ENCODE data around the gene BOLA1. TPM values are rescaled to one million over a fixed set of nuclear protein-coding genes. Genes with fewer than 3 reads are reported as not detected.
"Not testable (repeated sequence)": the region's sequence is repeated elsewhere in the genome, so short reads cannot be mapped to it uniquely, and the experiment has no call there.

The BOLA1 gene
- total and polyA plus RNA-seq, 8 donors: 11.4 to 20.1 (median 15.6) TPM

DNA sequence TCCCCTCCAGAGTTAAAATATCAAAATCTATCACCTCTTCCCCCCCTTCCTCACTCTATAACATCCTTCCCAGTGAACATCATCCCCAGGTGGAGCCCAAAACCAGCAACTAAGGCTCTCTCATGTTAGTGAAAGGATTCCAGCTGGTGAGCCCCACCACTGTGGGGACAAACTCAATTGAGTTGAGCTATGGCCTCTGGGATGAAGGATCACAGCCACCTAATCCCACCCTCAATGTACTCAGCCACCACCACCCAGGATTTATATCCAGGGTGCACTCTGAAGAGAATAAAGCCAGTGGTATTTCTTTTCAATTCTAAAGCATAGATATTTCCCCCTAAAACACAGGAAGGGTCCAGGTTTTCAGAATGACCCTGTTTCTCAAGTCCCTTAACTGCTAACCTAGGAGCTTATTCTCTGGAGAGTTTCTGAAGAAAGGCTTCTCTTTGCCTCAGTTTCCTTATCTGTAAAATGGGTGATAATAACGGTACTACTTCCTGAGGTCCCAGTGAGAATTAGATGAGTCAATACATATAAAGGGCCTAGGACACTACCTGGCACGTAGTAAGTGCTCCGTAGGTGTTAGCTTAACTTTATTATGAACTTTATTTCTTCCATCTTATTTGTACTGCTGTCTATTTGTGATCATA lies 15.6 kb upstream of the BOLA1 start:
- peaks cover 4 to 23% of the 10 kb centered on the region in 2 donors for H3K4me1 ChIP-seq
- intact Hi-C loops (cut with DNase I): no loop called here
- H3K9me3 ChIP-seq: no peaks in the 10 kb centered on the region
- H3K27me3 ChIP-seq: no peaks in the 10 kb centered on the region
- no peak for DNase-seq
- no peak overlapping the region for H3K27ac ChIP-seq
- TF ChIP-seq, protein P1, sequence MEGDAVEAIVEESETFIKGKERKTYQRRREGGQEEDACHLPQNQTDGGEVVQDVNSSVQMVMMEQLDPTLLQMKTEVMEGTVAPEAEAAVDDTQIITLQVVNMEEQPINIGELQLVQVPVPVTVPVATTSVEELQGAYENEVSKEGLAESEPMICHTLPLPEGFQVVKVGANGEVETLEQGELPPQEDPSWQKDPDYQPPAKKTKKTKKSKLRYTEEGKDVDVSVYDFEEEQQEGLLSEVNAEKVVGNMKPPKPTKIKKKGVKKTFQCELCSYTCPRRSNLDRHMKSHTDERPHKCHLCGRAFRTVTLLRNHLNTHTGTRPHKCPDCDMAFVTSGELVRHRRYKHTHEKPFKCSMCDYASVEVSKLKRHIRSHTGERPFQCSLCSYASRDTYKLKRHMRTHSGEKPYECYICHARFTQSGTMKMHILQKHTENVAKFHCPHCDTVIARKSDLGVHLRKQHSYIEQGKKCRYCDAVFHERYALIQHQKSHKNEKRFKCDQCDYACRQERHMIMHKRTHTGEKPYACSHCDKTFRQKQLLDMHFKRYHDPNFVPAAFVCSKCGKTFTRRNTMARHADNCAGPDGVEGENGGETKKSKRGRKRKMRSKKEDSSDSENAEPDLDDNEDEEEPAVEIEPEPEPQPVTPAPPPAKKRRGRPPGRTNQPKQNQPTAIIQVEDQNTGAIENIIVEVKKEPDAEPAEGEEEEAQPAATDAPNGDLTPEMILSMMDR (IDR thresholded peaks at IDR 0.05): no peak
- no peaks in the 10 kb centered on the region for H3K36me3 ChIP-seq
- no peak for ATAC-seq
- H3K4me3 ChIP-seq: no peak overlapping the region

DNA sequence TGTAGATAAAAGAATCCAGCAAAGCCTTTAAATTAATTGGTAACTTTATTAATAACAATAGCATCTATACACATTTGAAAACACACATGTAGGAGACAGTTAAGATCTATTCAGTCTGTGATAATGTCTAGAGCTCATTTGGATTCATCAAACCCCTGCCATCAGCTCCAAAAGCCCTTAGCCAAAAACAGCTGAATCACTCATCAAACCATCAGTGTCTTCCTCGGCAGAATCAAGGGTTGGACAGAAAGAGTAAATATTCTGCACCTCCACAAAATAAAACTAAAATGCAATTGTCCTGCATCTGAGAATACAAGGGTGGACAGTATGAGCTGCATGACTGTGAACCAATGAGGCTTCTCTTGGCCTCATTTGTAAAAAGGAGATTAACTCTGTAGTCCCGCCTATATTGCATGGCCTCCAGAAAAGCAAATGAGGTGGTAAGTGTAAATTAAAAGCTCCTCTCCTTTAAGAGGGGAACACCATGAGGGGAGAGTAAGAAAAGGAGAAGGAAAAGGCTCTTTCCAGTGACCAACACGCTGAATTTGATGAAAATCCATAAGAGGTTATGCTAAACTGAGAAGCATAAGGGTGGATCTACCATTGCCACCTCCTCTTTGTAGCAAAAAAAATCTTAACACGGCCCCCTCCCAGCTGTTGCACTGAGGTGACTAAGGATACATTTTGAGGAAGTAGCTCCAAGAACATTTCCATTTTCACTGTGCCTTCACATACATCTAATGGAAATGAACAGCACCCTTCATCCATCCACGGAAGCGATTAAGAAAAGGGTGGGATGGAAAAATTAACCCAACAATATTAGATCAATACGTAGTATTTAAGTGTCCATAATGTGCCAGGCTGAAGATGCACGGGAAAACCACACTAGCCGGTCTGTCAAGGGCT lies 14.7 kb upstream of the BOLA1 start:
- H3K4me1 ChIP-seq: peaks cover 4 to 28% of the 10 kb centered on the region in 2 donors
- TF ChIP-seq, protein P1 (IDR thresholded peaks at IDR 0.05): no peak
- no peaks in the 10 kb centered on the region for H3K27me3 ChIP-seq
- DNase-seq (peak in 2 of 4 donors; percentile 23 to 54), ATAC-seq (no peak)
- H3K9me3 ChIP-seq: no peaks in the 10 kb centered on the region
- H3K27ac ChIP-seq: peak overlapping the region; percentile 93 to 100
- peak overlapping the region; percentile 57 to 61 for H3K4me3 ChIP-seq
- intact Hi-C loops (cut with DNase I): no loop called here
- H3K36me3 ChIP-seq: no peaks in the 10 kb centered on the region

DNA sequence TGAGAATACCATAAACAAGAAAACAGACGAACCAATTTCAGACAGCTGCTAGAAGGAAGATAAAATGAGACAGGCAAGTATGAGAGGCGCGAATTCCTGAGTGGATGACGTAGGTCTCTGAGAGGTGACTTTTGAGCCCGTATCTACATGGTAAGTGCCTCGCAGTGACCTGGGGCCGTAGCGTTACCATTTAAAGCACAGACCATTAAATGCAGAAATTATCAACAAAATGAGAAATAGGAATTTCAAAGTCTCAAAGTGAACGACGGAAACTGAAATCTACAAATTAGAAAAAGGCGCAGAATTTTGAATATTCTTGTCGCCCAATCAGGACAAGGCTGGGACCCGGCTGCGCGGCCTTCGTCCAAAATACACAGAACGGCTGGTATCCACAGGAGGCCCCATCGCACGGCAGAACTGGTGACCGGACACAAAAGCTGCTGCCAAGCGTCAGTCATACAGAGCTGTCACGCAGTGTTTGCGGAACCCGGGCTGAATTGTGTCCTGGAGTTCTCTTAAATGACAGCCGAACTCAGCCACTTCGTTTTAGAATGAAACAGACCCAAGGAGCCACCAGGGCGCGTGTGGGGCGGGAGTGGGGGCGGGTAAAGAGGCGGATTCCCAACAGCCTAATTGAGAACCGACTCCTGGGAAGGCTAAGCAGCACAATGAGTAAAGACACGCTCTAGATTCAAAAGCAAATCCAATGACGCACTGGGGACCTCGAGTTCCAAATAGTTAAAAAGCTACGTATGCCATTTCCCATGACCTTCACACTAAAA lies 13.8 kb upstream of the BOLA1 start:
- ATAC-seq (peak; percentile 59), DNase-seq (peak; percentile 83 to 92 (median 90))
- Histone ChIP-seq H3K27me3 (no peaks in the 10 kb centered on the region), H3K9me3 (no peaks in the 10 kb centered on the region), H3K4me3 (peak overlapping the region; percentile 57 to 61), H3K27ac (peak overlapping the region; percentile 93 to 100), H3K36me3 (no peaks in the 10 kb centered on the region), H3K4me1 (peaks cover 4 to 28% of the 10 kb centered on the region in 2 donors)
- TF ChIP-seq, protein P1 (IDR thresholded peaks at IDR 0.05): peak in 1 of 2 donors; percentile 8
- intact Hi-C loops (cut with DNase I): no loop called here

DNA sequence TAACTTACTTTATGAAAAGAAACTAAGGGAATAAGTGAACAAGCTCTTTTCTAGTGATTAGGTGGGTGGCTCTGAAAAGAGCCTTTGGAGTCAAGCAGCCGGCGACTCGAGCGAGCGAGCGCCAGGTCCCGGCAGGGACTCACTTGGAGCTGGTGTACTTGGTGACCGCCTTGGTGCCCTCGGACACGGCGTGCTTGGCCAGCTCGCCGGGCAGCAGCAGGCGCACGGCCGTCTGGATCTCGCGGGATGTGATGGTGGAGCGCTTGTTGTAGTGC lies 13.3 kb upstream of the BOLA1 start:
- H3K9me3 ChIP-seq; intact Hi-C loops (cut with DNase I); H3K27me3 ChIP-seq; H3K36me3 ChIP-seq: not testable (repeated sequence)
- peaks cover 4 to 28% of the 10 kb centered on the region in 2 donors for H3K4me1 ChIP-seq
- H3K27ac ChIP-seq: peak overlapping the region; percentile 93 to 100
- ATAC-seq (peak; percentile 0), DNase-seq (peak in 2 of 4 donors; percentile 40 to 76)
- peak overlapping the region; percentile 57 to 61 for H3K4me3 ChIP-seq

DNA sequence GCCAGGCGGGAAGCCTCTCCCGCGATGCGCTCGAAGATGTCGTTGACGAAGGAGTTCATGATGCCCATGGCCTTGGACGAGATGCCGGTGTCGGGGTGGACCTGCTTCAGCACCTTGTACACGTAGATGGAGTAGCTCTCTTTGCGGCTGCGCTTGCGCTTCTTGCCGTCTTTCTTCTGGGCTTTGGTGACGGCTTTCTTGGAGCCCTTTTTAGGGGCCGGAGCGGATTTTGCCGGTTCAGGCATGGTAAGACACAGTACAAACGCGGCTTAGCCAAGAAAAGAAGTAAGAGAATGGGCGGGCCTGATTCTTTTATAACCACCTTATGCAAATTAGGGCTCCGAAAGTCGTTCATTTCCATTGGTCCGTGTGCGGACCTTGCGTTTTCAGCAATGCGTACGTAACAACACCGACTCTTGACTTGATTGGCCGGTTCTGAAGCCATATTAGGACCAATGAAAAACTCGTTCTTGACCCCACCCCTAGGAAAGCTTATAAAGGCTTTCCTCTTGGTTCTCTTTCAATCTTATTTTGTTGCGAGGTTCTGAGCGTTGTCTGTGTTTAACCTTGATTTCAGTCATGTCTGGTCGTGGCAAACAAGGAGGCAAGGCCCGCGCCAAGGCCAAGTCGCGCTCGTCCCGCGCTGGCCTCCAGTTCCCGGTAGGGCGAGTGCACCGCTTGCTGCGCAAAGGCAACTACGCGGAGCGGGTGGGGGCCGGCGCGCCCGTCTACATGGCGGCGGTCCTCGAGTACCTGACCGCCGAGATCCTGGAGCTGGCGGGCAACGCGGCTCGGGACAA lies 12.8 kb upstream of the BOLA1 start:
- peak overlapping the region; percentile 57 to 61 for H3K4me3 ChIP-seq
- intact Hi-C loops (cut with DNase I): no loop called here
- H3K27me3 ChIP-seq: no peaks in the 10 kb centered on the region
- DNase-seq: peak; percentile 84 to 99 (median 94)
- peaks cover 4 to 28% of the 10 kb centered on the region in 2 donors for H3K4me1 ChIP-seq
- peak; percentile 75 for ATAC-seq
- H3K27ac ChIP-seq: peak overlapping the region; percentile 97 to 100
- H3K9me3 ChIP-seq: no peaks in the 10 kb centered on the region
- H3K36me3 ChIP-seq: no peaks in the 10 kb centered on the region
- TF ChIP-seq, protein P1 (IDR thresholded peaks at IDR 0.05): no peak

DNA sequence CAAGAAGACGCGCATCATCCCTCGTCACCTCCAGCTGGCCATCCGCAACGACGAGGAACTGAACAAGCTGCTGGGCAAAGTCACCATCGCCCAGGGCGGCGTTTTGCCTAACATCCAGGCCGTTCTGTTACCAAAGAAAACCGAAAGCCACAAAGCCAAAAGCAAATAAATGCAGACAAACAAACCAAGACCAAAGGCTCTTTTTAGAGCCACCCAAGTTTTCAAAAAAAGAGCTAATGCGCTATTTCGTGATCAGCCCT lies 12.2 kb upstream of the BOLA1 start:
- Histone ChIP-seq H3K4me3 (peak overlapping the region; percentile 56 to 61), H3K27ac (peak overlapping the region; percentile 97 to 100), H3K4me1 (peaks cover 4 to 28% of the 10 kb centered on the region in 2 donors)
- H3K36me3 ChIP-seq; H3K27me3 ChIP-seq; H3K9me3 ChIP-seq; intact Hi-C loops (cut with DNase I); DNase-seq; ATAC-seq: not testable (repeated sequence)

Data from left lung (tissue), 10 donors.